Activated CD4-positive, alpha-beta memory T cell treated with anti-CD3 and anti-CD28 coated beads, Interleukin-2, amount 10 ng/mL, durations not matched to agents 7 days and 5 days (primary cell): ENCODE results near the gene IL19. TPM values are rescaled to one million over a fixed set of nuclear protein-coding genes. Genes with fewer than 3 reads are reported as not detected.

ENCODE experiments used
- CTCF ChIA-PET: fragments of 350-600 bp; sonication (Branson Sonifier 250); formaldehyde crosslinking; loops from one replicate; lab custom pipeline; 2021; ENCODE audit warnings: antibody characterized with exemption, inconsistent platforms; lab: Charles Lee
- POLR2A ChIA-PET: fragments of 350-600 bp; sonication (Branson Sonifier 250); formaldehyde crosslinking; loops from one replicate; lab custom pipeline; 2021; ENCODE audit warnings: antibody characterized with exemption; lab: Charles Lee
- DNase-seq: peaks from one replicate; pipeline ENCODE4 v3.0.0-alpha.2; 2020
- H3K27ac Mint-ChIP-seq: one replicate; pipeline ENCODE4 v1.8.0; 2021; ENCODE audit warnings: mild to moderate bottlenecking, mixed read lengths
- H3K27me3 Mint-ChIP-seq: one replicate; pipeline ENCODE4 v1.8.0; 2021; ENCODE audit warnings: mixed read lengths
- H3K36me3 Mint-ChIP-seq: one replicate; pipeline ENCODE4 v1.8.0; 2021; ENCODE audit warnings: low read depth, mixed read lengths
- H3K4me1 Mint-ChIP-seq: one replicate; pipeline ENCODE4 v1.8.0; 2021; ENCODE audit warnings: mixed read lengths
- H3K4me3 Mint-ChIP-seq: one replicate; pipeline ENCODE4 v1.8.0; 2021; ENCODE audit warnings: mild to moderate bottlenecking, mixed read lengths
- H3K9me3 Mint-ChIP-seq: one replicate; pipeline ENCODE4 v1.8.0; 2021; ENCODE audit warnings: mixed read lengths
- total RNA-seq, 2 experiments: library from RNA; stranded (reverse); gene quantifications; one replicate each; pipeline ENCODE4 v1.2.3, GENCODE V29; 2021

The IL19 gene
- total RNA-seq, 2 experiments from 2014 or later, result not detected

GRCh38 chr1:206796116-206796515, 25.5 kb downstream of the IL19 start:
- Mint-ChIP-seq H3K4me3 (no peak overlapping the region), H3K36me3 (peaks cover 3% of the 10 kb centered on the region), H3K4me1 (peaks cover 61% of the 10 kb centered on the region), H3K9me3 (peaks cover 2% of the 10 kb centered on the region), H3K27me3 (peaks cover 34% of the 10 kb centered on the region), H3K27ac (no peak overlapping the region)
- ChIA-PET CTCF (interaction anchor here (1.3 to 2.1 kb wide), 2 partner anchors 8 to 10 kb away, joined by 6 to 7 read pairs; no protein-coding TSS in a partner anchor), POLR2A (interaction anchor here (1.6 to 1.9 kb wide), 2 partner anchors 9 to 31 kb away, joined by 4 to 7 read pairs; no protein-coding TSS in a partner anchor)
- DNase-seq, result no peak

GRCh38 chr1:206796981-206797402, 26.4 kb downstream of the IL19 start:
- H3K27ac Mint-ChIP-seq, result no peak overlapping the region
- H3K27me3 Mint-ChIP-seq, result peaks cover 38% of the 10 kb centered on the region
- H3K36me3 Mint-ChIP-seq, result peaks cover 6% of the 10 kb centered on the region
- no peak for DNase-seq
- H3K9me3 Mint-ChIP-seq, result peaks cover 2% of the 10 kb centered on the region
- no peak overlapping the region for H3K4me3 Mint-ChIP-seq
- CTCF ChIA-PET, result interaction anchor here (2.5 kb wide), 1 partner anchor 12 kb away, joined by 14 read pairs; no protein-coding TSS in a partner anchor
- POLR2A ChIA-PET, result interaction anchor here (2.3 to 3.8 kb wide), 2 partner anchors 27 to 61 kb away, joined by 14 to 18 read pairs; partner anchors contain the start of gene IL19
- peaks cover 62% of the 10 kb centered on the region for H3K4me1 Mint-ChIP-seq

- Mint-ChIP-seq H3K9me3 (peaks cover 2% of the 10 kb centered on the region), H3K4me1 (peaks cover 64% of the 10 kb centered on the region), H3K27ac (no peak overlapping the region), H3K36me3 (peaks cover 6% of the 10 kb centered on the region), H3K4me3 (no peak overlapping the region), H3K27me3 (peaks cover 38% of the 10 kb centered on the region)
- ChIA-PET CTCF (interaction anchor here (1.0 to 2.5 kb wide), 11 partner anchors 9 to 163 kb away, joined by 3 to 15 read pairs (median 6); partner anchors contain the start of genes DYRK3, FCMR and IL19), POLR2A (interaction anchor here (0.9 to 3.8 kb wide), 10 partner anchors 11 to 124 kb away, joined by 3 to 18 read pairs (median 5); partner anchors contain the start of genes FCMR, IL10 and IL19)
- peak; percentile 45 for DNase-seq
These were observed 27.2 kb downstream of the IL19 start for GRCh38 chr1:206797534-206798383.

GRCh38 chr1:206798384-206798996, 27.9 kb downstream of the IL19 start:
- Mint-ChIP-seq H3K36me3 (peaks cover 6% of the 10 kb centered on the region), H3K4me3 (peak overlapping the region; percentile 5), H3K27me3 (peaks cover 38% of the 10 kb centered on the region), H3K27ac (peak overlapping the region; percentile 21), H3K9me3 (peaks cover 2% of the 10 kb centered on the region), H3K4me1 (peaks cover 71% of the 10 kb centered on the region)
- CTCF ChIA-PET, result interaction anchor here (0.8 to 2.5 kb wide), 16 partner anchors 9 to 164 kb away, joined by 3 to 15 read pairs (median 4); partner anchors contain the start of genes DYRK3, FCMR and IL19
- POLR2A ChIA-PET, result interaction anchor here (0.9 to 3.8 kb wide), 11 partner anchors 12 to 123 kb away, joined by 3 to 18 read pairs (median 5); partner anchors contain the start of genes FCMR, IL10 and IL19
- peak; percentile 53 for DNase-seq

GRCh38 chr1:206799311-206799710, 28.7 kb downstream of the IL19 start:
- H3K4me1 Mint-ChIP-seq, result peaks cover 72% of the 10 kb centered on the region
- no peak overlapping the region for H3K4me3 Mint-ChIP-seq
- H3K27me3 Mint-ChIP-seq, result peaks cover 34% of the 10 kb centered on the region
- ChIA-PET POLR2A (interaction anchor here (1.0 to 3.8 kb wide), 7 partner anchors 13 to 123 kb away, joined by 3 to 18 read pairs (median 8); partner anchors contain the start of genes FCMR and IL19), CTCF (interaction anchor here (0.8 to 2.5 kb wide), 11 partner anchors 9 to 72 kb away, joined by 3 to 15 read pairs (median 6); partner anchors contain the start of gene IL19)
- peaks cover 5% of the 10 kb centered on the region for H3K36me3 Mint-ChIP-seq
- peaks cover under 1% of the 10 kb centered on the region for H3K9me3 Mint-ChIP-seq
- H3K27ac Mint-ChIP-seq, result no peak overlapping the region
- DNase-seq, result no peak

- POLR2A ChIA-PET, result interaction anchor here (1.0 to 3.8 kb wide), 3 partner anchors 31 to 109 kb away, joined by 3 to 18 read pairs (median 5); partner anchors contain the start of gene IL19
- H3K4me1 Mint-ChIP-seq, result peaks cover 74% of the 10 kb centered on the region
These were observed 29.8 kb downstream of the IL19 start for GRCh38 chr1:206800411-206800810.

GRCh38 chr1:206800891-206801290, 30.3 kb downstream of the IL19 start:
- Mint-ChIP-seq H3K27me3 (peaks cover 30% of the 10 kb centered on the region), H3K9me3 (no peaks in the 10 kb centered on the region), H3K36me3 (peaks cover 3% of the 10 kb centered on the region), H3K4me1 (peaks cover 78% of the 10 kb centered on the region), H3K27ac (no peak overlapping the region), H3K4me3 (no peak overlapping the region)
- ChIA-PET POLR2A (interaction anchor here (1.3 kb wide), 1 partner anchor 34 kb away, joined by 5 read pairs; no protein-coding TSS in a partner anchor), CTCF (interaction anchor here (2.5 to 11.8 kb wide), 2 partner anchors 58 to 68 kb away, joined by 6 to 276 read pairs; no protein-coding TSS in a partner anchor)
- no peak for DNase-seq

More at GRCh38 chr1:206800411-206800810, 29.8 kb downstream of the IL19 start:
- peaks cover 3% of the 10 kb centered on the region for H3K36me3 Mint-ChIP-seq
- H3K27ac Mint-ChIP-seq, result no peak overlapping the region
- no peaks in the 10 kb centered on the region for H3K9me3 Mint-ChIP-seq
- CTCF ChIA-PET, result interaction anchor here (2.4 to 2.5 kb wide), 2 partner anchors 13 to 57 kb away, joined by 6 to 11 read pairs; no protein-coding TSS in a partner anchor
- H3K4me3 Mint-ChIP-seq, result no peak overlapping the region
- H3K27me3 Mint-ChIP-seq, result peaks cover 30% of the 10 kb centered on the region
- DNase-seq, result no peak

GRCh38 chr1:206801467-206801866, 30.9 kb downstream of the IL19 start:
- H3K27ac Mint-ChIP-seq, result no peak overlapping the region
- POLR2A ChIA-PET, result interaction anchor here (2.3 to 5.3 kb wide), 6 partner anchors 10 to 66 kb away, joined by 7 to 72 read pairs (median 20); partner anchors contain the start of genes IL10 and IL19

GRCh38 chr1:206802401-206802800, 31.8 kb downstream of the IL19 start:
- Mint-ChIP-seq H3K27ac (peak overlapping the region; percentile 88), H3K36me3 (peaks cover 3% of the 10 kb centered on the region), H3K4me1 (peaks cover 90% of the 10 kb centered on the region), H3K27me3 (peaks cover 22% of the 10 kb centered on the region), H3K9me3 (no peaks in the 10 kb centered on the region), H3K4me3 (no peak overlapping the region)
- DNase-seq, result no peak
- CTCF ChIA-PET, result interaction anchor here (0.6 to 11.8 kb wide), 6 partner anchors 36 to 110 kb away, joined by 3 to 276 read pairs (median 61); no protein-coding TSS in a partner anchor
- POLR2A ChIA-PET, result interaction anchor here (1.5 to 5.3 kb wide), 9 partner anchors 8 to 67 kb away, joined by 3 to 72 read pairs (median 10); partner anchors contain the start of genes IL10 and IL19

More at GRCh38 chr1:206801467-206801866, 30.9 kb downstream of the IL19 start:
- DNase-seq, result no peak
- H3K9me3 Mint-ChIP-seq, result no peaks in the 10 kb centered on the region
- H3K4me3 Mint-ChIP-seq, result no peak overlapping the region
- CTCF ChIA-PET, result interaction anchor here (11.8 kb wide), 1 partner anchor 68 kb away, joined by 276 read pairs; no protein-coding TSS in a partner anchor
- H3K27me3 Mint-ChIP-seq, result peaks cover 26% of the 10 kb centered on the region
- H3K36me3 Mint-ChIP-seq, result peaks cover 3% of the 10 kb centered on the region
- H3K4me1 Mint-ChIP-seq, result peaks cover 82% of the 10 kb centered on the region

- ChIA-PET POLR2A (interaction anchor here (0.7 to 5.3 kb wide), 18 partner anchors 9 to 168 kb away, joined by 3 to 72 read pairs (median 6); partner anchors contain the start of genes DYRK3, FCMR, IL10 and IL19), CTCF (interaction anchor here (0.7 to 11.8 kb wide), 14 partner anchors 8 to 324 kb away, joined by 3 to 276 read pairs (median 6); no protein-coding TSS in a partner anchor)
- DNase-seq, result peak; percentile 87
- Mint-ChIP-seq H3K4me3 (peak overlapping the region; percentile 37), H3K27ac (peak overlapping the region; percentile 88), H3K27me3 (peaks cover 22% of the 10 kb centered on the region), H3K36me3 (peaks cover 3% of the 10 kb centered on the region), H3K4me1 (peaks cover 86% of the 10 kb centered on the region), H3K9me3 (no peaks in the 10 kb centered on the region)
These were observed 32.7 kb downstream of the IL19 start for GRCh38 chr1:206803221-206803730.

- Mint-ChIP-seq H3K27me3 (peaks cover 15% of the 10 kb centered on the region), H3K4me3 (no peak overlapping the region), H3K9me3 (no peaks in the 10 kb centered on the region), H3K4me1 (peaks cover 86% of the 10 kb centered on the region), H3K27ac (peak overlapping the region; percentile 88), H3K36me3 (peaks cover 3% of the 10 kb centered on the region)
- ChIA-PET CTCF (interaction anchor here (0.6 to 11.8 kb wide), 13 partner anchors 9 to 325 kb away, joined by 3 to 276 read pairs (median 6); partner anchors contain the start of gene DYRK3), POLR2A (interaction anchor here (1.5 to 5.3 kb wide), 11 partner anchors 9 to 69 kb away, joined by 4 to 72 read pairs (median 10); partner anchors contain the start of genes IL10 and IL19)
- DNase-seq, result no peak
These were observed 33.7 kb downstream of the IL19 start for GRCh38 chr1:206804156-206804737.
